Glomerular visceral epithelial cell (primary cell): ENCODE measurements around the gene WDFY4.

Source experiments
- DNase-seq: peaks from one replicate; pipeline ENCODE4 v3.0.0-alpha.2; 2016; ENCODE audit errors: extremely low spot score

WDFY4 gene

GRCh38 chr10:48983648-48984351 is 299.1 kb downstream of the WDFY4 start:
- DNase-seq: no peak

DNA sequence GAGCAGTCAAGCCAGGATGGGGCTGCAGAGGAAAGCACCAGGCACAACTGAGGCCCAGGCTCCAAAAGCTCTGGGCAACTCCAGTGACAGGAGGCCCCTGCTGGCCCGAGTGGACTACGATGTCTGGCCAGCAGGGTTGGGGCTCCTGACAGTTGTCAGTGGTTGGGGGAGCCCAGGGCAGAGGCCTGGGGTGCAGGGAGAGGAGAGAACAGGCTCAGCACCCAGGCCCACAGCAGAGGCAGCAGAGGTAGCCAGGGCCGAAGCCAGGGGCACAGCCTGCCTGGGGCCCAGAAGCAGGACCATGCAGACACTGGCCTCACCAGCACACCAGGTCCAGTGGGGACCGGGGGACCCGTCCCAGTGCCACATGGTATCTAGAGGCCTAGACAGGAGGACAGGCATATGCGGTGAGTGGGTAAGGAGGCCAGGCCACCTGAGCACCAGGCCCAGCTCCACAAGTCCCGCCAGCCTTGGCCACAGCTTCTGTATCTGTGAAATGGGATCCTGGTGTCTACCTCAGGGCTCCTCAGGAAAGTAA is 301.0 kb downstream of the WDFY4 start:
- DNase-seq: no peak

GRCh38 chr10:48990226-48990625 is 305.6 kb downstream of the WDFY4 start:
- no peak for DNase-seq

DNA sequence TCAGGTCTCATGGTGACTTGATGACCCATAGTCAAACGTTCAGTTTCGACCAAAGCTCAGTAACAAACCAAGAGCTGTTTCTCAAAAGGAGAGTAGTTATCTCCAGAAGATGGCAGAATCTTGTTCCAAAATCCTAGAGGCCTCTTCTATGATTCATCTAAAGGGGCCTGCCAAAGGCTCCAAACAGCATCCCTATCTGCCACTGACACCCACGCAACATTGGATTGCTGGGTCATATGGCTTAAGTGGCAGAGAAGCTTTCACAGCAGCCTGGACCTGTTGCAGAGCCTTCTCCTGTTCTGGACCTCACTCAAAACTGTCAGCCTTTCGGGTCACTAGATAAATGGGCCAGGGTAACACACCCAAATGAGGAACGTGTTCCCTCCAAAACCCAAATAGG is 309.0 kb downstream of the WDFY4 start:
- DNase-seq: no peak

GRCh38 chr10:48996329-48996728 is 311.7 kb downstream of the WDFY4 start:
- DNase-seq: no peak

GRCh38 chr10:48999346-48999745 is 314.7 kb downstream of the WDFY4 start:
- no peak for DNase-seq

GRCh38 chr10:49000437-49001398 is 316.0 kb downstream of the WDFY4 start:
- DNase-seq: no peak

DNA sequence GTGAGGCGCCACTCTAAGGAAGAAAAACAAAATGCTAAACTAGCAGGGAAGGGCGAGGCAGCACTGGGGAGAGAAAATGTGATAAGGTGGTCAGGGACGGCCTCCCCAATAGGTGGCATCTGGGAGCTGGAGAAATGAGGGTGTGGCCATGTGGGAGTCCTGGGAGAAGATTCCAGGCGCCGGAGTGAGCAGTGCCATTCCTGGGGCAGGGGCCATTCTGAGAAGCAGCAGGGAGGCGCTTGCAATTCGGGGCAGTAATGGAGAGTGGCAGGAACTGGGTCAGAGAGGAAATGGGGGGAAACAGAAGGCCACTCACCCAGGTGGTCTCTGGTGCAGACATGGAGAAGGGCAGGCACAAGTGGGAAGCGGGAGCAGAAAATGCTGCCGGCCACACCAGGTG is 316.7 kb downstream of the WDFY4 start:
- DNase-seq: peak; percentile 12

DNA sequence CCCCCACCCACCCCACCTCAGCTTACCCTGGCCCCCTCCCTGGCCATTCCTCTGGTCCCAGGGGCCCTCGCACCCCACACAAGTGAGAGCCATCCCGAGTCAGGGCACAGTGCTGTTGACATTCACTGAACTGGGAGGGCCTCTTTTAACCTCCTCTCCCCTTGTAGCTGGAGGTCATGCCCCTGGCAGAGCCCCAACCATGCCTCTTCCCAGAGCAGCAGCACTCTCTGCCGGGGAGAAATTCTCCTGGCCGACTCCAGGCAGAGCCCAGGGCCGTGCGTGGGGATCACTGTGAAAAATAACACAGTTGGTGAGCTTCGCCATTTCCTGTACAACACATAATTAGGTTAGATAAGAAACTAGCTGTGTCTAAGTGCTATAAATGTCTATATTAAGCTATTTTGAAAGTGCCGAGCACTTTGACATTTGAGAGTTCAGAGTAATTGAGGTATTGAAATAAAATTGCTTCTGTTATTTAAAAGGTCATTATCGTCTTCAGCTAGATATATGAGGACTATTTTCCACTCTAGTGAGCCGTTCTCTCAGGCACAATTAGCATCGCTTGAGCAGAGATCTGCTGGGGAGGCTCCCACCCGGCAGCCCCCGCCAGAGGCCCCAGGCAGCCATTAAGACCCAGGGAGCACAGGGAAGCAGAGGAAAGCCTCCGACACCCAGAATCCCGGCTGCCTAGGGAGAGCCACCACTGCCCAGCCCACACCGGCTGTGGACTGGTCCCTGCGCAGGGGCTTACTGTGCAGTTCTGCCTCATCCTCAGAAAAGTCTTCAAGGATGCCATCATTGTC is 317.4 kb downstream of the WDFY4 start:
- no peak for DNase-seq

- no peak for DNase-seq
Measured at GRCh38 chr10:49005270-49005669, 320.6 kb downstream of the WDFY4 start.

DNA sequence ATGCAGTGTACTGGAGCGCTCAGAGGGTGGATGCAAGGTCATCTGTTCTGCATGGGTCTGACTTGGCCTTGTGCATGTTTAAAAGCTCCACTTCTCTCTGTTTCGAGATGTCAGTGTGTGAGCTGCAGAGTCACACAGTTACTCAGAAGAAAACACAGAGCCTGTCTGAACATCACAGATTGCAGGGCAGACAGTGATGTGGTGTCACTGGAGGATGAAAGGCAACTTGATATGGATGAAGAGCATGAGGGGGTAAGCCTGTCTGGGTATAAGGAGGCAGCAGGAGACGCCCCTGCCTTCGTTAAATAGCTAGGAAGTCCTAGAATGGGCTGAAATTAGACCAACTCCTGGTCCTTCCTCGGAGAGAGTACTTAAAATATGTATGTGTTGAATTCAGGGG is 322.5 kb downstream of the WDFY4 start:
- DNase-seq: no peak

GRCh38 chr10:49008091-49008490 is 323.4 kb downstream of the WDFY4 start:
- no peak for DNase-seq

DNA sequence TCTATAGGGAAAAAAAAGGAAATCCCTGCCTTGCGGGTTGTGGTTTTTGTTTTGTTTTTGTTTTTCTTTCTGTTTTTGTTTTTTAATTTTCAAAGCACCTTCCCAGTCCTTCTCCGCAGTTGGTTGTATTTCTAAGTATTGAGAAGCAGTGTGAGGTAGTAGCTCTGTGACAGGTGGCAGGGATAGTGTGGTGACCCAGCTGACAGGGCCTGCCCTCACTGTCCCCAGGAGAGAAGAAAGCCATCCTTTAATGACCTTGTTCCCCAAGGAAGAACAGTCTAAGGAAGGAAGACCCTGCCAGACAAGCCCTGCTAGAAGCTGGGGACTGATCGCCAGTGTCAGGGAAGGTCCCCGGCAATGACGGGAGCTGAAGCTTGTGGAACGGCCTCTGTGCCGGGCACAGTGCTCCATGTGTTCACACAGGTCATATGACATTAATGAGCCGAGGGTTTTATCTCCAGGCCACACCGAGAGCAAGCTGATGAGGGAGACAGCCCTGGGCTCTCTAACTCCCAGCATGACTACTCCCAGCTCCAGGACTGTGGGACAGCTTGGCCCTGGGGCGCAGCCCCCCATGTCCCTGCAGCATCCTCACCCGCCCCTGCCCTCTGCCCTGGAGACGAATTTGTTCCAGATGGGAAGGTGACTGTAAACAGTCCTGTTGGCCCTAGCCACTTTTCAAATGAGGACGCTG is 324.0 kb downstream of the WDFY4 start:
- DNase-seq: no peak

DNA sequence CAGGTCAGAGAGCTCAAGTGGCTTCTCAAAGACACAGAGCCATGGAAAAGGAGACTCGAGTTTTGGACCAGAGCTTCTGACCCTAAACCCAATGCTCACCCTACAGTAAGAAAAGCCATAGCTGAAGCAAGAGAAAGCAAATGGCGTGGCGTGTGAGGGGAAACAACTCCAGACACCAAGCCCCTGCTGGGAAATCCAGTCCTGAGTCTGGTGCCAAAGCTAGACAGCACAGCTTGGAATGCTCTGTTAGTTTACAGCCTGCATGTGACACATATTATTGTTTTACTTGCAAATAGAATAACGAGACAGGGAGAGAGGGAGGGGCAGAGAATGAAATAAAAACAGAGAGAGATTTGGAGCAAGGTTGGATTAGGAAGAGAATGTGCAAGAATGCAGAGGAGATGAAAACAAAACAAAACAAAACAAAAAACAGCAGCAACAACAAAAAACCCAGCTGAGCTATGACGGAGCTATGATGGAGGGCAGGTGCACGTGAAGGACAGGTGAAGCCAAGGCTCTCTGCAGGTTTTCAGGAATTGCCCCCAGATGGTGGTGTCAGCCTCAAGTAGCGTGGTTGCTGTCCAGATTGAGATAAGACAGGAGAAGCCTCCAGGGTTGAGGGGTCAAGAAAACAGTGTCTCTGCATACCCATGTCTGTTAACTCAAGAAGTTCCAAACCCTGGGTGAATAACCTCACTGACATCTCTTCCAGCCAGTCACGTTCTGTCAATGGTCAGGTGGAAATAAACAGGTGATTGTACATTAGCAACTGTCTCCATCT is 324.7 kb downstream of the WDFY4 start:
- DNase-seq: no peak

- no peak for DNase-seq
Measured at GRCh38 chr10:49010295-49010694, 325.6 kb downstream of the WDFY4 start.

- no peak for DNase-seq
Measured at GRCh38 chr10:49010865-49011264, 326.2 kb downstream of the WDFY4 start.

DNA sequence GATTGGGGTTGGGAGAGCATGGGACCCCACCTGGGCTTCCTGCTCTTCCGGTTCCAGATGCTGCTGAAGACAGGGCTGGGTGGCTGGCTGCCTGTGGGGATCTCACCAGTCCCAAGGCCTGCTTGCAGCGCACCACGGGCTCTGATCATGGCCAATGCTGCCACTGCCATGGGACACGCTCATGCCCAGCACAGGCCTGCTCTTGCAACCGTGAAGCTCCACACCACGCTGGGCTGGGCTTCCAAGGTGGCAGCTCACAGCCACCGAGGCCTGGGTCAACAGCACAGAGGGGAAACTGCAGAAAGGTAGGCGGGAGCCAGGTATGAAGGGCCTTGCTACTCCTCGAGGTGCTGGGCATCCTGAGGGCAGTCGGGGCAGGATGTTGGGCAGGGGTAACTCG is 327.1 kb downstream of the WDFY4 start:
- no peak for DNase-seq

DNA sequence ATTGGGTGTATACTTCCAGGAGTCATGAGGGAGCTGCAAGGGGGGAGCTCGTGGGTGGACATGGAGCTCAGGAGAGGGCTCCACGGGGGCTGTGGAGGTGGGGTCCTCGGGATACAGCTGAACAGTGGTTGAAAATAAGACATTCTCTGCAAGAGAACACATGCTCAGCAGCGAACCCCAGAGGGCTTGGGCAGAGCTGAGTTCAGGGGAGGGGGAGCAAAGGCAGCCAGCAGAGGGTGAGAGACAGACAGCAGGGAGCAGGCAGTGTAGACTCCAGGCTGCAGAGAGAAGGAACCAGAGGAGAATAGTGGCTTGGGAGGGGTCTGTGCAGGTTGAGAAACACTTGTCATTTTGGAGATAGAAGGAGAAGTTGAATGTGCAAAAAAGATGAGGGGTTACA is 327.9 kb downstream of the WDFY4 start:
- DNase-seq: no peak

GRCh38 chr10:49015700-49016099 is 331.0 kb downstream of the WDFY4 start:
- no peak for DNase-seq

GRCh38 chr10:49021685-49022084 is 337.0 kb downstream of the WDFY4 start:
- DNase-seq: no peak

DNA sequence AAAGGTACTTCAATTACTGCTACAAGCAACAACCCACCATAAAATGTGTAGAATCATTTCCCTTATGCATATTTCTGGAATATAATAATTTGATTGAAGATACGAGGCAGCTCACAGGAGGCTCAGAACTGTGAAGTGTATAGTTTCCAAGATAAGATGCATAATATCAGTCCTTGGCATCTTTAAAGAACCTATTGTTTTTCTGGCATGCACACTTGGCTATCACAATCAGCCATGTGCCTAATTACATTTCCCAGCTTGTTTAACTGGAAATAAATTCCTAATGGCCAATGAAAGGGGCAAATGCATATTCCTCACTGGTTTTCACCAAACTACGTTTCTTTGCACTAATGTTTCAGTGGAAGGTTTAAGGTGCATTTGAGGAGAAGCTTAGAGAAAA is 338.4 kb downstream of the WDFY4 start:
- DNase-seq: no peak
